Rectal smooth muscle tissue (tissue), 1 donor: Measurements from ENCODE around the gene PCED1B.
A peak's percentile ranks its signal among the peaks of the same experiment; 100 is the strongest.
"Not testable (repeated sequence)": the region's sequence is repeated elsewhere in the genome, so short reads cannot be mapped to it uniquely, and the experiment has no call there.

Source experiments
- H3K27ac ChIP-seq: one replicate; pipeline ENCODE4 v1.7.0; 2013; ENCODE audit warnings: low read depth, low read length, inconsistent platforms
- H3K27me3 ChIP-seq: one replicate; pipeline ENCODE4 v1.7.0; 2013; ENCODE audit warnings: low read length; ENCODE audit not compliant: control insufficient read depth, insufficient read depth
- H3K36me3 ChIP-seq: one replicate; pipeline ENCODE4 v1.7.0; 2013; ENCODE audit warnings: low read length; ENCODE audit not compliant: control insufficient read depth, insufficient read depth
- H3K4me1 ChIP-seq: one replicate; pipeline ENCODE4 v1.7.0; 2013; ENCODE audit warnings: low read length; ENCODE audit not compliant: control insufficient read depth, insufficient read depth
- H3K4me3 ChIP-seq: one replicate; pipeline ENCODE4 v1.7.0; 2013; ENCODE audit warnings: low read length
- H3K9ac ChIP-seq: one replicate; pipeline ENCODE4 v1.7.0; 2013; ENCODE audit warnings: low read length

Gene PCED1B

GRCh38 chr12:47079468-47079980 lies at the start of gene PCED1B, which contains the start of gene AMIGO2:
Gene PCED1B, plus strand, starts transcription at chr12:47079621. Its CDS starts 155,443 bp downstream, at chr12:47235064.
Gene AMIGO2, minus strand, starts transcription at chr12:47079959. Its CDS starts 957 bp downstream, at chr12:47079002.
- peak within 1 kb of the TSS; percentile 85 for H3K9ac ChIP-seq
- H3K27me3 ChIP-seq: no peaks in the 10 kb centered on the region
- H3K36me3 ChIP-seq: no peaks in the 10 kb centered on the region
- H3K4me1 ChIP-seq: peaks cover 19% of the 10 kb centered on the region
- peak within 1 kb of the TSS; percentile 97 for H3K27ac ChIP-seq
- H3K4me3 ChIP-seq: peak within 1 kb of the TSS; percentile 89

- Histone ChIP-seq H3K4me3 (no peak overlapping the region), H3K9ac (no peak overlapping the region), H3K36me3 (no peaks in the 10 kb centered on the region), H3K27me3 (no peaks in the 10 kb centered on the region), H3K27ac (no peak overlapping the region), H3K4me1 (peaks cover 5% of the 10 kb centered on the region)
Observed at GRCh38 chr12:47029903-47030302, 49.5 kb upstream of the PCED1B start.

- Histone ChIP-seq H3K4me3 (no peak overlapping the region), H3K27ac (no peak overlapping the region), H3K27me3 (no peaks in the 10 kb centered on the region), H3K36me3 (no peaks in the 10 kb centered on the region), H3K9ac (no peak overlapping the region), H3K4me1 (peaks cover 5% of the 10 kb centered on the region)
Observed at GRCh38 chr12:47032644-47033043, 46.8 kb upstream of the PCED1B start.

- peaks cover 5% of the 10 kb centered on the region for H3K4me1 ChIP-seq
- H3K36me3 ChIP-seq: no peaks in the 10 kb centered on the region
- H3K27me3 ChIP-seq: no peaks in the 10 kb centered on the region
- H3K27ac ChIP-seq: no peak overlapping the region
- no peak overlapping the region for H3K9ac ChIP-seq
- H3K4me3 ChIP-seq: no peak overlapping the region
Observed at GRCh38 chr12:47033081-47033480, 46.3 kb upstream of the PCED1B start.

GRCh38 chr12:47033789-47034555 lies 45.4 kb upstream of the PCED1B start:
- Histone ChIP-seq H3K27ac (no peak overlapping the region), H3K9ac (no peak overlapping the region), H3K4me3 (no peak overlapping the region), H3K4me1 (peaks cover 5% of the 10 kb centered on the region), H3K27me3 (no peaks in the 10 kb centered on the region), H3K36me3 (no peaks in the 10 kb centered on the region)

- Histone ChIP-seq H3K27ac (no peak overlapping the region), H3K9ac (no peak overlapping the region), H3K27me3 (no peaks in the 10 kb centered on the region), H3K36me3 (no peaks in the 10 kb centered on the region), H3K4me3 (no peak overlapping the region), H3K4me1 (peaks cover 5% of the 10 kb centered on the region)
Observed at GRCh38 chr12:47034661-47035060, 44.8 kb upstream of the PCED1B start.

- Histone ChIP-seq H3K27me3 (no peaks in the 10 kb centered on the region), H3K27ac (no peak overlapping the region), H3K36me3 (no peaks in the 10 kb centered on the region), H3K4me1 (peaks cover 5% of the 10 kb centered on the region), H3K9ac (no peak overlapping the region), H3K4me3 (no peak overlapping the region)
Observed at GRCh38 chr12:47035484-47035883, 43.9 kb upstream of the PCED1B start.

GRCh38 chr12:47038270-47038748 lies 41.1 kb upstream of the PCED1B start:
- Histone ChIP-seq H3K4me3 (no peak overlapping the region), H3K27ac (no peak overlapping the region), H3K4me1 (no peaks in the 10 kb centered on the region), H3K36me3 (no peaks in the 10 kb centered on the region), H3K27me3 (no peaks in the 10 kb centered on the region), H3K9ac (no peak overlapping the region)

- Histone ChIP-seq H3K27ac (no peak overlapping the region), H3K27me3 (no peaks in the 10 kb centered on the region), H3K36me3 (no peaks in the 10 kb centered on the region), H3K9ac (no peak overlapping the region), H3K4me3 (no peak overlapping the region), H3K4me1 (no peaks in the 10 kb centered on the region)
Observed at GRCh38 chr12:47039079-47039478, 40.3 kb upstream of the PCED1B start.

GRCh38 chr12:47039756-47040155 lies 39.7 kb upstream of the PCED1B start:
- Histone ChIP-seq H3K9ac (no peak overlapping the region), H3K4me1 (no peaks in the 10 kb centered on the region), H3K36me3 (no peaks in the 10 kb centered on the region), H3K27ac (no peak overlapping the region), H3K27me3 (no peaks in the 10 kb centered on the region), H3K4me3 (no peak overlapping the region)

- H3K27me3 ChIP-seq: no peaks in the 10 kb centered on the region
- H3K27ac ChIP-seq: no peak overlapping the region
- no peak overlapping the region for H3K4me3 ChIP-seq
- H3K36me3 ChIP-seq: no peaks in the 10 kb centered on the region
- no peaks in the 10 kb centered on the region for H3K4me1 ChIP-seq
- no peak overlapping the region for H3K9ac ChIP-seq
Observed at GRCh38 chr12:47041327-47041726, 38.1 kb upstream of the PCED1B start.

GRCh38 chr12:47048541-47048940 lies 30.9 kb upstream of the PCED1B start:
- Histone ChIP-seq H3K27ac (no peak overlapping the region), H3K36me3 (no peaks in the 10 kb centered on the region), H3K4me3 (no peak overlapping the region), H3K4me1 (no peaks in the 10 kb centered on the region), H3K9ac (no peak overlapping the region), H3K27me3 (no peaks in the 10 kb centered on the region)

- H3K36me3 ChIP-seq, H3K4me1 ChIP-seq, H3K27ac ChIP-seq, H3K4me3 ChIP-seq, H3K9ac ChIP-seq, H3K27me3 ChIP-seq: not testable (repeated sequence)
Observed at GRCh38 chr12:47051291-47051690, 28.1 kb upstream of the PCED1B start.
